ENCODE measurements around the gene AVPR2.

Gene AVPR2

DNA sequence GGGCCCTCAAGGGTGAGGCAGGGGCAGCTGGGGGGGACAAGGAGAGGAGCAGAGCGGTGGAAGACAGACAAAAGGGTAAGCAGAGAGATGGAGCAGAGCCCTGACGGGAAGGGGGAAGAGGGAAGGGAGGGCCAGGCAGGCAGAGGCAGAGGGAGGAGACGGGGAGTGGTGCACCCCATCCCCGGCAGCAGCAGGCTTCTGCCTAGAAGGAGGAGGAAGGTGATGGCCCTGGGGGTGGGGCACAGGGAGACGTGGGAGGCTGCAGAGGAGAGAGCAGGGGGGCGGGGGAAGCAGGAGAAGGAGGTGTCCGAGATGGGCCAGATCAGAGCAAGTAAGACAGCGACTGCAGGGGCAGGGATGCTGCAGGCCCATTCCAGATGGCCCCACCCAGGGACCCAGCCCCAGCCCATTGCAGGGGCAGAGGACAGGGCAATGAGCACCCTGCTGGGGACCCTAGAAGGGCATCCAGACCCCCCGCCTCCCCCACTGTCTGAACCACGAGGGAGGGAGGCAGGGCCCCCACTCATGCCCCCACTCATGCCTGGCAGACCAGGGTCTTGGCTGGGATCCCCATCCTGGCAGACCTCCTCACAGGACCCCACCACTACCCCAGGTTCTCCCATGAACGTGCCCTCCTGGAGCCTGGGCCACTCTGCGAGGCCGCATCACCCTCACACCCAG lies 21.2 kb upstream of the AVPR2 start:
- H3K79me2 ChIP-seq (ENCODE audit: low read length): no peaks in the 10 kb centered on the region
- H3F3A ChIP-seq (ENCODE audit: insufficient read depth, low read length): no peaks in the 10 kb centered on the region
- no peaks in the 10 kb centered on the region for H3K9me2 ChIP-seq (replicated peaks; ENCODE audit: insufficient read depth, low read length)
- H3K4me2 ChIP-seq (ENCODE audit: low read depth, low read length): no peak overlapping the region
- no peak overlapping the region for H3K9ac ChIP-seq (ENCODE audit: low read length)
- no peak overlapping the region for H3K4me3 ChIP-seq (ENCODE audit: low read length)
- DNase-seq: no peak
- no peaks in the 10 kb centered on the region for H3K4me1 ChIP-seq (ENCODE audit: low read length)
- H4K20me1 ChIP-seq (ENCODE audit: insufficient read depth, low read length): no peaks in the 10 kb centered on the region
- no peaks in the 10 kb centered on the region for H3K36me3 ChIP-seq (replicated peaks; ENCODE audit: insufficient read depth, low read length)
- no peak overlapping the region for H2AFZ ChIP-seq (ENCODE audit: low read length)
- TF ChIP-seq EZH2 (optimal IDR thresholded peaks at IDR 0.05; ENCODE audit: low read depth, low read length) (no peak), EZH2phosphoT487 (IDR thresholded peaks at IDR 0.05; ENCODE audit: low read length) (no peak)
- TF ChIP-seq, protein P1, sequence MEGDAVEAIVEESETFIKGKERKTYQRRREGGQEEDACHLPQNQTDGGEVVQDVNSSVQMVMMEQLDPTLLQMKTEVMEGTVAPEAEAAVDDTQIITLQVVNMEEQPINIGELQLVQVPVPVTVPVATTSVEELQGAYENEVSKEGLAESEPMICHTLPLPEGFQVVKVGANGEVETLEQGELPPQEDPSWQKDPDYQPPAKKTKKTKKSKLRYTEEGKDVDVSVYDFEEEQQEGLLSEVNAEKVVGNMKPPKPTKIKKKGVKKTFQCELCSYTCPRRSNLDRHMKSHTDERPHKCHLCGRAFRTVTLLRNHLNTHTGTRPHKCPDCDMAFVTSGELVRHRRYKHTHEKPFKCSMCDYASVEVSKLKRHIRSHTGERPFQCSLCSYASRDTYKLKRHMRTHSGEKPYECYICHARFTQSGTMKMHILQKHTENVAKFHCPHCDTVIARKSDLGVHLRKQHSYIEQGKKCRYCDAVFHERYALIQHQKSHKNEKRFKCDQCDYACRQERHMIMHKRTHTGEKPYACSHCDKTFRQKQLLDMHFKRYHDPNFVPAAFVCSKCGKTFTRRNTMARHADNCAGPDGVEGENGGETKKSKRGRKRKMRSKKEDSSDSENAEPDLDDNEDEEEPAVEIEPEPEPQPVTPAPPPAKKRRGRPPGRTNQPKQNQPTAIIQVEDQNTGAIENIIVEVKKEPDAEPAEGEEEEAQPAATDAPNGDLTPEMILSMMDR (IDR thresholded peaks at IDR 0.05; ENCODE audit: low read length): no peak
- no peaks in the 10 kb centered on the region for H3K9me3 ChIP-seq (replicated peaks; ENCODE audit: insufficient read depth, low read length)
- no peak overlapping the region for H3K27ac ChIP-seq (ENCODE audit: low read length)
- H3K27me3 ChIP-seq (replicated peaks; ENCODE audit: insufficient read depth, low read length): peaks cover 51% of the 10 kb centered on the region

DNA sequence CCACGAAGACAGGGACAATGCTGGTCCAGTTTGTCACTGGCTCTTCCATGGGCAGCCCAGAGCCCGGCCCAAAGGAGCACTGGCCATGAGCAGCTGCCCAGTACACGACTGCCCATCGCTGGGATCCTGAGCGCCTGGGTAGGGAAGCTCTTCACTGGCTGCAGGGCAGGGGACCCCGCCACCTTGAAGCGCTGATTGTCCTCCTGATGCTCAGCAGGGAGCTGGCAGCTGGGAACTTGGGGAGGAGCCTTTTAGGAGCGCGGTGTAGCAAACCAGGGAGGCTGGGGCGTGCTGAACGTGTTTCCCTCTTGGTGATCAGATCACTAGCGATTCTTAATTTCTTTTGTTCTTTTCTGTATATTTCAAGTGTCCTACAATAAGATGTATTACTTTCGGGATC lies 20.3 kb upstream of the AVPR2 start:
- no peaks in the 10 kb centered on the region for H3K9me2 ChIP-seq (replicated peaks; ENCODE audit: insufficient read depth, low read length)
- no peaks in the 10 kb centered on the region for H3F3A ChIP-seq (ENCODE audit: insufficient read depth, low read length)
- H3K9me3 ChIP-seq (replicated peaks; ENCODE audit: insufficient read depth, low read length): no peaks in the 10 kb centered on the region
- H3K4me1 ChIP-seq (ENCODE audit: low read length): no peaks in the 10 kb centered on the region
- TF ChIP-seq, protein P1 (IDR thresholded peaks at IDR 0.05; ENCODE audit: low read length): no peak
- no peak for TF ChIP-seq EZH2 (optimal IDR thresholded peaks at IDR 0.05; ENCODE audit: low read depth, low read length)
- no peak for TF ChIP-seq EZH2phosphoT487 (IDR thresholded peaks at IDR 0.05; ENCODE audit: low read length)
- H3K4me3 ChIP-seq (ENCODE audit: low read length): no peak overlapping the region
- no peak overlapping the region for H3K4me2 ChIP-seq (ENCODE audit: low read depth, low read length)
- H3K79me2 ChIP-seq (ENCODE audit: low read length): no peaks in the 10 kb centered on the region
- no peak overlapping the region for H3K27ac ChIP-seq (ENCODE audit: low read length)
- no peak for DNase-seq
- no peaks in the 10 kb centered on the region for H3K36me3 ChIP-seq (replicated peaks; ENCODE audit: insufficient read depth, low read length)
- H3K27me3 ChIP-seq (replicated peaks; ENCODE audit: insufficient read depth, low read length): peaks cover 46% of the 10 kb centered on the region
- no peaks in the 10 kb centered on the region for H4K20me1 ChIP-seq (ENCODE audit: insufficient read depth, low read length)
- H3K9ac ChIP-seq (ENCODE audit: low read length): no peak overlapping the region
- no peak overlapping the region for H2AFZ ChIP-seq (ENCODE audit: low read length)

DNA sequence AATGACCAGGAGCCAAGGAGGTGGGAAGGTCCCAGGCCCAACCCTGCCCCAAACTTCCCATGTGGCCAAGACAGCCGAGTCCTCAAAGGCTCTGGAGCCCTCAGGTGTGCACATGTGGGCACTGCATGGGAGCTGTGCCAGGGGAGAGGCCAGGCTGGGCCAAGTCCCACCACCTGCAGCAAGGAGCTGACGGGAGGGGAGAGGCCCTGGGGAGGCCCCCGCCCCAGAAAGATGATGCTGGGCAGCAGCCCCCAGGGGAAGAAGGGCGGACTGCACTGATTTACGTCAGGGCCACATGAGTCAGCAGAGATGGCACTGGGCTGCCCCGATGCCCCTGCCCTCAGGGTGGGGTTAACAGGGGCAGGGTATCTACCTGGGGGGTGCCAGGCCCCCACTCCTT lies 19.9 kb upstream of the AVPR2 start:
- TF ChIP-seq EZH2phosphoT487 (IDR thresholded peaks at IDR 0.05; ENCODE audit: low read length) (no peak), EZH2 (optimal IDR thresholded peaks at IDR 0.05; ENCODE audit: low read depth, low read length) (no peak)
- TF ChIP-seq, protein P1 (IDR thresholded peaks at IDR 0.05; ENCODE audit: low read length): no peak
- H3K79me2 ChIP-seq (ENCODE audit: low read length): no peaks in the 10 kb centered on the region
- H3K4me2 ChIP-seq (ENCODE audit: low read depth, low read length): no peak overlapping the region
- H4K20me1 ChIP-seq (ENCODE audit: insufficient read depth, low read length): no peaks in the 10 kb centered on the region
- H3K9me2 ChIP-seq (replicated peaks; ENCODE audit: insufficient read depth, low read length): no peaks in the 10 kb centered on the region
- H3K27me3 ChIP-seq (replicated peaks; ENCODE audit: insufficient read depth, low read length): peaks cover 45% of the 10 kb centered on the region
- no peak overlapping the region for H3K9ac ChIP-seq (ENCODE audit: low read length)
- H3F3A ChIP-seq (ENCODE audit: insufficient read depth, low read length): no peaks in the 10 kb centered on the region
- H3K9me3 ChIP-seq (replicated peaks; ENCODE audit: insufficient read depth, low read length): no peaks in the 10 kb centered on the region
- no peak overlapping the region for H2AFZ ChIP-seq (ENCODE audit: low read length)
- no peaks in the 10 kb centered on the region for H3K4me1 ChIP-seq (ENCODE audit: low read length)
- no peak for DNase-seq
- H3K4me3 ChIP-seq (ENCODE audit: low read length): no peak overlapping the region
- H3K36me3 ChIP-seq (replicated peaks; ENCODE audit: insufficient read depth, low read length): no peaks in the 10 kb centered on the region
- no peak overlapping the region for H3K27ac ChIP-seq (ENCODE audit: low read length)
